Muscle of leg (tissue), 11 donors: Measurements from ENCODE around the gene ATP13A3. TPM values are rescaled to one million over a fixed set of nuclear protein-coding genes. Genes with fewer than 3 reads are reported as not detected.
A peak's percentile ranks its signal among the peaks of the same experiment; 100 is the strongest.
"Not testable (repeated sequence)": the region's sequence is repeated elsewhere in the genome, so short reads cannot be mapped to it uniquely, and the experiment has no call there.

ENCODE experiments used
- DNase-seq: peaks from one replicate; pipeline ENCODE4 v3.0.0; 2013
- H3K27ac ChIP-seq: one replicate; pipeline ENCODE4 v1.5.1; 2013; ENCODE audit warnings: mild to moderate bottlenecking, low read length, control low read depth
- H3K27me3 ChIP-seq: one replicate; pipeline ENCODE4 v1.6.1; 2013; ENCODE audit warnings: low read length; ENCODE audit not compliant: control insufficient read depth, insufficient read depth
- H3K36me3 ChIP-seq: one replicate; pipeline ENCODE4 v1.6.1; 2013; ENCODE audit warnings: low read length; ENCODE audit not compliant: control insufficient read depth, insufficient read depth
- H3K4me1 ChIP-seq: one replicate; pipeline ENCODE4 v1.6.1; 2013; ENCODE audit warnings: low read length; ENCODE audit not compliant: control insufficient read depth, insufficient read depth
- H3K4me3 ChIP-seq: one replicate; pipeline ENCODE4 v1.5.1; 2013; ENCODE audit warnings: low read length, control low read depth
- H3K9me3 ChIP-seq: replicated peaks from 2 replicates; pipeline ENCODE4 v1.6.1; 2013; ENCODE audit warnings: low read depth, low read length; ENCODE audit not compliant: control insufficient read depth
- WGBS: methylation state at CpG from one replicate; pipeline ENCODE4 v1.1.5; 2013; ENCODE audit warnings: missing lambda C conversion rate; ENCODE audit not compliant: insufficient coverage; 5-methylcytosine and 5-hydroxymethylcytosine counted together
- polyA plus RNA-seq, 8 donors: library from polyadenylated mRNA; unstranded; fragments of 120-200 nt; gene quantifications; one replicate each; pipeline versions ENCODE4 v1.2.1 to v1.2.3, GENCODE V29; 2013; ENCODE audit warnings: inconsistent platforms in 1 of 8, low replicate concordance in 1 of 8; ENCODE audit not compliant: insufficient read length in 8 of 8, insufficient read depth in 1 of 8
- total RNA-seq: library from RNA; stranded (reverse); fragments of 120-200 nt; gene quantifications from one replicate; pipeline ENCODE4 v1.2.4, GENCODE V29; 2013

The ATP13A3 gene
- total and polyA plus RNA-seq, 9 donors: 16.0 to 35.2 (median 22.0) TPM

DNA sequence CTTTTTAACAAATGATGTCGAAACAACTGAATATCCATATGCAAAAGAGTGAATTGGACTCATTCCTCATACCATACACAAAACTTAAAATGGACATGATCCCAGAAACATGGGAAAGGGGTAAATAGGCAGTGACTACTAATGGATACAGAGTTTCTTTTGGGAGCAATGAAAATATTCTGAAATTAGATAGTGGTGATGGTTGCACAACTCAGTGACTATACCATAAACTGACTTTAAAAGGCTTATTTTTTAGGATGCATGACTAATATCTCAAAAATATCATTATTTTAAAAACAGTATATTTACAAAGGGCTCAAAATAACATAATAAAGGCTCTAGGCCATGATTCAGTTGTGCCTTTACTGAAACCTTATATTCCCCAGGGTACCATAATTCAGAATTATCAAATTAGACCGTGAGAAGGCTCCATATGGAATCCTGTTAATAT is 16.3 kb upstream of the ATP13A3 start:
- peaks cover 2% of the 10 kb centered on the region for H3K9me3 ChIP-seq
- no peak overlapping the region for H3K27ac ChIP-seq
- H3K4me1 ChIP-seq: peaks cover 1% of the 10 kb centered on the region
- peak; percentile 21 for DNase-seq
- no peaks in the 10 kb centered on the region for H3K36me3 ChIP-seq
- H3K4me3 ChIP-seq: no peak overlapping the region
- no peaks in the 10 kb centered on the region for H3K27me3 ChIP-seq
- no CpG with 5 or more reads among the region's 2 CpGs for WGBS

DNA sequence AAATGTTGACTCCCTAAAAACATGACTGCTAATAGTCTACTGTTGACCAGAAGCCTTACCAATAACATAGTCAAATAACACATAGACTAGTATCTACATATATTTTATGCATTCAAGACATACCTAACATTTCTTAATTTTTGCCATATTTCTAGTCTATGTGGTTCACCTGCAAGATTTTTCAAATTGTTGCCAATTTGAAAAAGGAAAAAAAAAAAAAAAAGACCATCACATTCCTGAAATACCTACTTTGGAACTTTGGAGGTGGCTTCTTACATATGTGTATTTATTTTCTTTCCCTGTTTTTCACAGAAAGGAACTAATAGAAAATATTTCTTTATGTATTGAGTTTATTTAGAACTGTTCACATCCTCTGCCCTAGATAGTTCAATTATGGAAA is 13.4 kb upstream of the ATP13A3 start:
- no peak overlapping the region for H3K4me3 ChIP-seq

GRCh38 chr3:194499516-194499915 is 12.7 kb upstream of the ATP13A3 start:
- 86% methylated on average over 2 of the region's 6 CpGs for WGBS
- H3K4me1 ChIP-seq, H3K36me3 ChIP-seq, H3K9me3 ChIP-seq, H3K27ac ChIP-seq, H3K27me3 ChIP-seq, DNase-seq, H3K4me3 ChIP-seq: not testable (repeated sequence)

More for the DNA sequence above, 13.4 kb upstream of the ATP13A3 start:
- Histone ChIP-seq H3K27me3 (no peaks in the 10 kb centered on the region), H3K36me3 (no peaks in the 10 kb centered on the region), H3K9me3 (peaks cover 2% of the 10 kb centered on the region), H3K4me1 (peaks cover 10% of the 10 kb centered on the region), H3K27ac (no peak overlapping the region)
- no peak for DNase-seq

DNA sequence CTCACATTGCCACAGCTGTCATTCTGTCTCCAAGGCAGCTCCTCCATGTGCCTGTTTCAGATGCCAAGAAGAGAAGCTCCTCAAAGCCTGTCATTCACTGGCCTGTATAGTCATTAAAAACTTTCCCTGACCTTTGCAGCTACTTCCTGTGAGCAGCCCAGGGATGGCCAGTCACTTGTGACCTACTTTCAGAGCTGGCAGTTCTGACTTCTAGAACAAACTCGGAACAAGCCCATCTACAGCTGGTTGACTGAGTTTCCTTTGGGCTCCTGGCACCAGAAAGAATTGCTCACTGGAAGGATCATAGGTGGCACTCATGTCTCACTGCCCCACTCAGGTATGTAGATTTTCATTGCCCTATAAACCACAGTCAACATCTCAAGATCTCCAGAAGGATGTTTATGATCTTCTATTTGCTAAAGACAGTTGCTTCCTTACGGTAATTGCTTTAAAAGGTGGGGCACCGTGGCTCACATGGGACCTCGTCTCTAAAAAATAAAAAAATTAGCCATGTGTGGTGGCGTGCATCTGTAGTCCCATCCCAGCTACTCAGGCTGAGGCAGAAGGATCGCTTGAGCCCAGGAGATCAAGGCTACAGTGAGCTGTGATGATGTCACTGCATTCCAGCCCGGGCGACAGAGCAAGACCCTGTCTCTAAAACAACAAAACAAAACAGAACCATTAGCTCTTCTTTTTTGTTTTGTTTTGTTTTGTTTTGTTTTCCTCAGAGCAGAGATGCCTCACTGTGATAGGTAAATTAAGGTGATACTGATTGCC is 11.2 kb upstream of the ATP13A3 start:
- no peaks in the 10 kb centered on the region for H3K27me3 ChIP-seq
- H3K4me1 ChIP-seq: peaks cover 10% of the 10 kb centered on the region
- WGBS: 81% methylated on average over 5 of the region's 8 CpGs
- H3K27ac ChIP-seq: no peak overlapping the region
- no peak overlapping the region for H3K4me3 ChIP-seq
- H3K9me3 ChIP-seq: peaks cover 2% of the 10 kb centered on the region
- no peaks in the 10 kb centered on the region for H3K36me3 ChIP-seq
- DNase-seq: peak; percentile 55

GRCh38 chr3:194496217-194496919 is 9.6 kb upstream of the ATP13A3 start:
- DNase-seq: no peak
- no peaks in the 10 kb centered on the region for H3K9me3 ChIP-seq
- H3K4me1 ChIP-seq: peaks cover 10% of the 10 kb centered on the region
- H3K27ac ChIP-seq: no peak overlapping the region
- H3K27me3 ChIP-seq: no peaks in the 10 kb centered on the region
- no peaks in the 10 kb centered on the region for H3K36me3 ChIP-seq
- H3K4me3 ChIP-seq: no peak overlapping the region
- WGBS: no CpG with 5 or more reads among the region's 7 CpGs

DNA sequence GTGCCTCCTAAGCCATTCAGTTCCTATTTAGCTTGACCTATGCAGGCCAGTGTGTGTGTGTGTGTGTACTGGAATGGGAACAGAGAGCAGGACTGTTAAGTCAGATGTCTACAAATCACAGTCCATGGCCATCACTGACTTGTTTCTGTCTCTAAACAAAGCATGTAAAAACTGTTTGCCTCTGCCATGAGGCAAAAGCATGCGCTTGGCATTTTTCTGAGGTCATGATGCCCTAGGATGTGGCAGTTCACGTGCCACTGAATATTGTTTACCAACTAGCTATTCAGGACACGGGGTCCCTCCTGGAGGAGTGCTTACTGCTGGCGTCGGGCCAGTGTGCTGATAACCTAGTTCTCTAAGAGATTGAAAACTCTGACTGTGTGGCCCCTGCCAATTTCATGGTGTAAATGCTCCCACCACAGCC is 8.2 kb upstream of the ATP13A3 start:
- H3K36me3 ChIP-seq: no peaks in the 10 kb centered on the region
- peaks cover 10% of the 10 kb centered on the region for H3K4me1 ChIP-seq
- peak; percentile 47 for DNase-seq
- no peak overlapping the region for H3K27ac ChIP-seq
- no peaks in the 10 kb centered on the region for H3K9me3 ChIP-seq
- no peak overlapping the region for H3K4me3 ChIP-seq
- H3K27me3 ChIP-seq: no peaks in the 10 kb centered on the region
- WGBS: 100% methylated on average over 3 of the region's 5 CpGs

DNA sequence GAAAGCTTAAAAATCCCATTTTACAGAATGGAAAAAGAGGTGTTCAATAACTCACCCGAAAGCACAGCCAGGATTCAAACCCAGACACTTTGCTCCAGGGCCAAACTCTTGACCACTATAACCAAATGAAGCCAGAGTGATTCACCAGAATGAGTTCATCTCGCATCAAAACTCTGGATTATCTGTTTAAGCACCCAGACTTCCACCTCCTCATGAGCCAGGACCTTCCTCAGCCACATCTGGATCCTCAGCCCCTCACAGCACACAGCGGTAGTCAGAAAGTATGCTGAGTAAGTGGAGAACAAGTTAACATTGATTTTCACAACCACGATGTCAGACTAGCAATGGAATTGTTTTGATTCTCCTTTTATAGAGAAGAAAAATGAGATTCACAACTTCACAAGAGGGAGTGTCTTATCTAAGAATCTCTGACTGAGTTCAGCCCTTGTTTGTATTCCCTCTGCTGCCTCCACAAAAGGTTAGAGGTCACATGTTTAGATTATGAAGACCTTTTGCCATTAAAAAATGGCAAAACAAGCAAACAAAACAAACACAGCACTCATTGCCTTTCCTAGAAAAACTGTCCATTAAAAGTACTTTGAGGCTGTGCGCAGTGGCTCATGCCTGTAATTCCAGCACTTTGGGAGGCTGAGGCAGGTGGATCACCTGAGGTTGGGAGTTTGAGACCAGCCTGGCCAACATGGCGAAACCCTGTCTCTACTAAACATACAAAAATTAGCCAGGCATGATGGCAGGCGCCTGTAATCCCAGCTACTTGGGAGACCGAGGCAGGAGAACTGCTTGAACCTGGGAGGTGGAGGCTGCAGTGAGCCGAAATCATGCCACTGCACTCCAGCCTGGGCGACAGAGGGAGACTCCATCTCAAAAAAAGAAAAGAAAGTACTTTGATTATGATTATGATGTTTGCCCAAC is 7.5 kb upstream of the ATP13A3 start:
- not testable (repeated sequence) for H3K27me3 ChIP-seq, H3K36me3 ChIP-seq, DNase-seq, H3K4me1 ChIP-seq, H3K4me3 ChIP-seq, H3K27ac ChIP-seq, H3K9me3 ChIP-seq
- 100% methylated on average over 1 of the region's 10 CpGs for WGBS

- Histone ChIP-seq H3K36me3 (no peaks in the 10 kb centered on the region), H3K4me1 (peaks cover 9% of the 10 kb centered on the region), H3K4me3 (no peak overlapping the region), H3K9me3 (no peaks in the 10 kb centered on the region), H3K27ac (no peak overlapping the region), H3K27me3 (peaks cover 4% of the 10 kb centered on the region)
- WGBS: 83% methylated on average over 4 of the region's 5 CpGs
- DNase-seq: peak; percentile 40
These were observed 5.2 kb upstream of the ATP13A3 start for GRCh38 chr3:194492001-194492400.

- peaks cover 15% of the 10 kb centered on the region for H3K4me1 ChIP-seq
- H3K27me3 ChIP-seq: peaks cover 4% of the 10 kb centered on the region
- DNase-seq: peak; percentile 26
- no peaks in the 10 kb centered on the region for H3K9me3 ChIP-seq
- H3K27ac ChIP-seq: no peak overlapping the region
- no peak overlapping the region for H3K4me3 ChIP-seq
- WGBS: 81% methylated on average over 5 of the region's 7 CpGs
- no peaks in the 10 kb centered on the region for H3K36me3 ChIP-seq
These were observed 3.2 kb upstream of the ATP13A3 start for GRCh38 chr3:194489736-194490612.
